Panc1 (cell line): ENCODE measurements around the gene PNP. TPM values are rescaled to one million over a fixed set of nuclear protein-coding genes. Genes with fewer than 3 reads are reported as not detected.
"Not testable (repeated sequence)": the region's sequence is repeated elsewhere in the genome, so short reads cannot be mapped to it uniquely, and the experiment has no call there.

ENCODE experiments used
- ATAC-seq: fragments of 200-7000 bp; cut with Tn5 transposase; 2 replicates; pipeline ENCODE4 v1.9.1; 2020; ENCODE audit warnings: mild to moderate bottlenecking, moderate library complexity
- BruUV-seq: library from RNA; stranded (reverse); fragments of 400-500 nt; replicated peaks from 2 replicates; lab custom pipeline; 2021; lab: Mats Ljungman, UMichigan
- CTCF ChIA-PET: fragments of 300-600 bp; sonication (Branson Sonifier 250); formaldehyde crosslinking; loops from one replicate; lab custom pipeline; 2022; ENCODE audit warnings: antibody characterized with exemption; lab: Charles Lee
- POLR2A ChIA-PET: fragments of 300-600 bp; sonication (Branson Sonifier 250); formaldehyde crosslinking; loops from one replicate; lab custom pipeline; 2022; ENCODE audit warnings: antibody characterized with exemption; lab: Charles Lee
- DNase-seq: peaks from one replicate; pipeline ENCODE4 v3.0.0-alpha.2; 2010; ENCODE audit warnings: low read depth, low spot score
- H3K27ac ChIP-seq: 2 replicates; pipeline ENCODE4 v1.5.1; 2011; ENCODE audit warnings: mild to moderate bottlenecking, low read length, inconsistent platforms
- H3K27me3 ChIP-seq: fragments of 200-500 bp; sonication (Bioruptor generic); 2 replicates; pipeline ENCODE4 v1.6.0; 2014; ENCODE audit warnings: low read length, inconsistent platforms; ENCODE audit not compliant: control insufficient read depth, insufficient read depth
- H3K36me3 ChIP-seq: fragments of 200-500 bp; sonication (Bioruptor generic); 2 replicates; pipeline ENCODE4 v1.5.1; 2014; ENCODE audit warnings: inconsistent platforms, mild to moderate bottlenecking, low read length, moderate library complexity; ENCODE audit not compliant: control insufficient read depth, insufficient read depth
- H3K4me1 ChIP-seq: 2 replicates; pipeline ENCODE4 v1.5.1; 2011; ENCODE audit warnings: inconsistent platforms, mild to moderate bottlenecking, low read length, moderate library complexity; ENCODE audit not compliant: control insufficient read depth, insufficient read depth
- H3K4me3 ChIP-seq, 2 experiments: 2 replicates each; pipeline ENCODE4 v1.5.1; 2011 to 2012; ENCODE audit warnings: low read depth in 2 of 2, low read length in 2 of 2, mild to moderate bottlenecking in 2 of 2, inconsistent platforms in 1 of 2, moderate library complexity in 1 of 2
- H3K9me3 ChIP-seq: fragments of 200-500 bp; sonication (Bioruptor generic); 2 replicates; pipeline ENCODE4 v1.5.1; 2014; ENCODE audit warnings: low read depth, mild to moderate bottlenecking, inconsistent platforms, low read length, moderate library complexity; ENCODE audit not compliant: control insufficient read depth, insufficient read depth
- CTCF ChIP-seq: fragments of 450-650 bp; IDR thresholded peaks from 2 replicates; pipeline ENCODE4 v1.5.1; 2017; ENCODE audit warnings: mild to moderate bottlenecking
- POLR2AphosphoS5 ChIP-seq: IDR thresholded peaks from 2 replicates; pipeline ENCODE4 v1.6.1; 2012; ENCODE audit warnings: mild to moderate bottlenecking, low read depth, low read length, moderate library complexity
- SIN3A ChIP-seq: IDR thresholded peaks from 2 replicates; pipeline ENCODE4 v1.6.1; 2012; ENCODE audit warnings: low read depth, mild to moderate bottlenecking, low read length, moderate library complexity, borderline replicate concordance; ENCODE audit not compliant: insufficient read depth
- TCF7L2 ChIP-seq: IDR thresholded peaks from 2 replicates; pipeline ENCODE4 v1.6.1; 2011; ENCODE audit warnings: mild to moderate bottlenecking, low read depth, low read length, inconsistent platforms
- in situ Hi-C: cut with HindIII; loops from 2 replicates; pipeline ENCODE4 v1.10.0; 2016; ENCODE audit warnings: low sequenced_read_pairs, low pct_unique_long_range_greater_than_20kb
- intact Hi-C: fragments of 100-400 bp; cut with micrococcal nuclease; formaldehyde crosslinking; loops from one replicate; pipeline ENCODE4 v1.10.0; 2022; ENCODE audit not compliant: unreplicated experiment
- total RNA-seq: library from RNA; stranded (reverse); gene quantifications from one replicate; pipeline ENCODE4 v1.2.1, GENCODE V29; 2021; ENCODE audit not compliant: unreplicated experiment
- TF ChIP-seq, protein P1 (sequence below), 2 experiments: IDR thresholded peaks; 2 replicates each; pipeline ENCODE4 v1.6.1; 2011 to 2012; ENCODE audit warnings: low read depth in 2 of 2, control low read depth in 1 of 2, low read length in 1 of 2, mild to moderate bottlenecking in 1 of 2, moderate library complexity in 1 of 2; ENCODE audit not compliant: insufficient read depth in 1 of 2

PNP gene
- total RNA-seq, 1 experiment from 2014 or later, result 35.1 TPM

GRCh38 chr14:20501346-20501745 is 32.1 kb downstream of the PNP start:
- no peak for TF ChIP-seq CTCF
- no peak for TF ChIP-seq SIN3A
- TF ChIP-seq TCF7L2, result no peak
- TF ChIP-seq POLR2AphosphoS5, result no peak
- TF ChIP-seq, protein P1, sequence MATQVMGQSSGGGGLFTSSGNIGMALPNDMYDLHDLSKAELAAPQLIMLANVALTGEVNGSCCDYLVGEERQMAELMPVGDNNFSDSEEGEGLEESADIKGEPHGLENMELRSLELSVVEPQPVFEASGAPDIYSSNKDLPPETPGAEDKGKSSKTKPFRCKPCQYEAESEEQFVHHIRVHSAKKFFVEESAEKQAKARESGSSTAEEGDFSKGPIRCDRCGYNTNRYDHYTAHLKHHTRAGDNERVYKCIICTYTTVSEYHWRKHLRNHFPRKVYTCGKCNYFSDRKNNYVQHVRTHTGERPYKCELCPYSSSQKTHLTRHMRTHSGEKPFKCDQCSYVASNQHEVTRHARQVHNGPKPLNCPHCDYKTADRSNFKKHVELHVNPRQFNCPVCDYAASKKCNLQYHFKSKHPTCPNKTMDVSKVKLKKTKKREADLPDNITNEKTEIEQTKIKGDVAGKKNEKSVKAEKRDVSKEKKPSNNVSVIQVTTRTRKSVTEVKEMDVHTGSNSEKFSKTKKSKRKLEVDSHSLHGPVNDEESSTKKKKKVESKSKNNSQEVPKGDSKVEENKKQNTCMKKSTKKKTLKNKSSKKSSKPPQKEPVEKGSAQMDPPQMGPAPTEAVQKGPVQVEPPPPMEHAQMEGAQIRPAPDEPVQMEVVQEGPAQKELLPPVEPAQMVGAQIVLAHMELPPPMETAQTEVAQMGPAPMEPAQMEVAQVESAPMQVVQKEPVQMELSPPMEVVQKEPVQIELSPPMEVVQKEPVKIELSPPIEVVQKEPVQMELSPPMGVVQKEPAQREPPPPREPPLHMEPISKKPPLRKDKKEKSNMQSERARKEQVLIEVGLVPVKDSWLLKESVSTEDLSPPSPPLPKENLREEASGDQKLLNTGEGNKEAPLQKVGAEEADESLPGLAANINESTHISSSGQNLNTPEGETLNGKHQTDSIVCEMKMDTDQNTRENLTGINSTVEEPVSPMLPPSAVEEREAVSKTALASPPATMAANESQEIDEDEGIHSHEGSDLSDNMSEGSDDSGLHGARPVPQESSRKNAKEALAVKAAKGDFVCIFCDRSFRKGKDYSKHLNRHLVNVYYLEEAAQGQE (IDR thresholded peaks at IDR 0.05; ENCODE audit: insufficient read depth in 1 of 2, low read depth in 2 of 2, low read length in 1 of 2), result no peak
- no peak for ATAC-seq
- Histone ChIP-seq H3K4me1 (no peaks in the 10 kb centered on the region; the same call in 1 of the 2 replicates), H3K9me3 (no peaks in the 10 kb centered on the region), H3K36me3 (no peaks in the 10 kb centered on the region), H3K27ac (no peak overlapping the region), H3K4me3 (no peak overlapping the region), H3K27me3 (no peaks in the 10 kb centered on the region)
- CTCF ChIA-PET, result no interaction called here
- POLR2A ChIA-PET, result no interaction called here
- DNase-seq, result no peak
- intact Hi-C loops (no loop called here), in situ Hi-C loops (no loop called here)
- no TSS peak for BruUV-seq

- H3K4me3 ChIP-seq, result no peak overlapping the region
- H3K4me1 ChIP-seq, result no peaks in the 10 kb centered on the region; the same call in 1 of the 2 replicates
- H3K9me3 ChIP-seq, result no peaks in the 10 kb centered on the region
- intact Hi-C loops, result no loop called here
- no peak for ATAC-seq
- no peak for DNase-seq
- TF ChIP-seq SIN3A (no peak), CTCF (no peak), TCF7L2 (no peak)
- no TSS peak for BruUV-seq
- H3K36me3 ChIP-seq, result no peaks in the 10 kb centered on the region
- CTCF ChIA-PET, result no interaction called here
- H3K27ac ChIP-seq, result no peak overlapping the region
- POLR2A ChIA-PET, result no interaction called here
- in situ Hi-C loops, result no loop called here
- no peaks in the 10 kb centered on the region for H3K27me3 ChIP-seq
These were observed 34.7 kb downstream of the PNP start for GRCh38 chr14:20503898-20504297.

GRCh38 chr14:20506276-20506675 is 37.1 kb downstream of the PNP start:
- DNase-seq, CTCF ChIA-PET, POLR2A ChIA-PET, ATAC-seq, H3K4me3 ChIP-seq, BruUV-seq, H3K4me1 ChIP-seq, in situ Hi-C loops, H3K27me3 ChIP-seq, intact Hi-C loops, H3K27ac ChIP-seq, H3K9me3 ChIP-seq, H3K36me3 ChIP-seq: not testable (repeated sequence)

DNA sequence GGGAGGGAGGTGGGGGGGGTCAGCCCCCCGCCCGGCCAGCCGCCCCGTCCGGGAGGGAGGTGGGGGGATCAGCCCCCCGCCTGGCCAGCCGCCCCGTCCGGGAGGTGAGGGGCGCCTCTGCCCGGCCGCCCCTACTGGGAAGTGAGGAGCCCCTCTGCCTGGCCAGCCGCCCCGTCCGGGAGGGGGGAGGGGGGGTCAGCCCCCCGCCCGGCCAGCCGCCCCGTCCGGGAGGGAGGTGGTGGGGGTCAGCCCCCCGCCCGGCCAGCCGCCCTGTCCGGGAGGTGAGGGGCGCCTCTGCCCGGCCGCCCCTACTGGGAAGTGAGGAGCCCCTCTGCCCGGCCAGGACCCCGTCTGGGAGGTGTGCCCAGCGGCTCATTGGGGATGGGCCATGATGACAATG is 37.5 kb downstream of the PNP start:
- H3K4me3 ChIP-seq, DNase-seq, H3K4me1 ChIP-seq, ATAC-seq, H3K9me3 ChIP-seq, intact Hi-C loops, BruUV-seq, POLR2A ChIA-PET, in situ Hi-C loops, CTCF ChIA-PET, H3K27ac ChIP-seq, H3K27me3 ChIP-seq, H3K36me3 ChIP-seq: not testable (repeated sequence)

DNA sequence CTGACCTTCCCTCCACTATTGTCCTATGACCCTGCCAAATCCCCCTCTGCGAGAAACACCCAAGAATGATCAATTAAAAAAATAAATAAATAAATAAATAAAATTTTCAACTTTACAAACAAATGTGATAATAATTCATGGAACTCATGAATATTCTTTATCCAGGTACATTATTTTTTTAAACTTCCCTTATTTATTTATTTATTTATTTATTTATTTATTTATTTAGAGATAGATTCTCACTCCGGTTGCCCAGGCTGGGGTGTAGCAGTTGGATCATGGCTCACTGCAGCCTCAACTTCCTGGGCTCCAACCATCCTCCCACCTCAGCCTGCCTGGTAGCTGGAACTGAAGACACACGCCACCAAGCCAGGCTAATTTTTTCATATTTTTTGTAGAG is 38.3 kb downstream of the PNP start:
- H3K27me3 ChIP-seq, H3K36me3 ChIP-seq, DNase-seq, CTCF ChIA-PET, POLR2A ChIA-PET, H3K9me3 ChIP-seq, H3K4me3 ChIP-seq, in situ Hi-C loops, H3K27ac ChIP-seq, ATAC-seq, BruUV-seq, H3K4me1 ChIP-seq, intact Hi-C loops: not testable (repeated sequence)
